Astrocyte (in vitro differentiated cells and primary cell): Measurements from ENCODE around the gene MRPL43. TPM values are rescaled to one million over a fixed set of nuclear protein-coding genes. Genes with fewer than 3 reads are reported as not detected.
A peak's percentile ranks its signal among the peaks of the same experiment; 100 is the strongest.

Source experiments
- DNase-seq: peaks from one replicate; pipeline ENCODE4 v3.0.0-alpha.2; 2010; ENCODE audit warnings: low read depth
- FAIRE-seq: peaks from 2 replicates; lab custom pipeline; 2011; peaks lifted over from hg19 to GRCh38; lab: Jason Lieb, UNC
- H2AFZ ChIP-seq: 2 replicates; pipeline ENCODE4 v1.6.0; 2012; ENCODE audit warnings: low read depth, low read length, inconsistent platforms
- H3K27ac ChIP-seq: 2 replicates; pipeline ENCODE4 v1.5.1; 2011; ENCODE audit warnings: low read depth, low read length, inconsistent platforms
- H3K27me3 ChIP-seq: 2 replicates; pipeline ENCODE4 v1.6.0; 2011; ENCODE audit warnings: low read length, inconsistent platforms; ENCODE audit not compliant: insufficient read depth
- H3K36me3 ChIP-seq: 2 replicates; pipeline ENCODE4 v1.5.1; 2011; ENCODE audit warnings: low read length, inconsistent platforms; ENCODE audit not compliant: insufficient read depth
- H3K4me1 ChIP-seq: 2 replicates; pipeline ENCODE4 v1.5.1; 2011; ENCODE audit warnings: low read length, inconsistent platforms; ENCODE audit not compliant: insufficient read depth
- H3K4me2 ChIP-seq: 2 replicates; pipeline ENCODE4 v1.6.0; 2012; ENCODE audit warnings: low read length, inconsistent platforms
- H3K4me3 ChIP-seq: 2 replicates; pipeline ENCODE4 v1.5.1; 2011; ENCODE audit warnings: low read depth, mild to moderate bottlenecking, low read length, inconsistent platforms; ENCODE audit not compliant: insufficient read depth
- H3K79me2 ChIP-seq: 2 replicates; pipeline ENCODE4 v1.6.0; 2012; ENCODE audit warnings: mild to moderate bottlenecking, low read length, inconsistent platforms; ENCODE audit not compliant: insufficient read depth
- H3K9ac ChIP-seq: 2 replicates; pipeline ENCODE4 v1.6.0; 2012; ENCODE audit warnings: mild to moderate bottlenecking, low read length, inconsistent platforms
- H3K9me3 ChIP-seq: 2 replicates; pipeline ENCODE4 v1.5.1; 2012; ENCODE audit warnings: low read depth, mild to moderate bottlenecking, low read length, inconsistent platforms; ENCODE audit not compliant: insufficient read depth
- H4K20me1 ChIP-seq: 2 replicates; pipeline ENCODE4 v1.6.0; 2012; ENCODE audit warnings: low read length, inconsistent platforms; ENCODE audit not compliant: insufficient read depth
- H3K27ac Mint-ChIP-seq: one replicate; pipeline ENCODE4 v1.8.0; 2021; ENCODE audit warnings: mild to moderate bottlenecking, mixed read lengths; ENCODE audit not compliant: unreplicated experiment
- H3K27me3 Mint-ChIP-seq: one replicate; pipeline ENCODE4 v1.8.0; 2021; ENCODE audit warnings: low read depth, mixed read lengths; ENCODE audit not compliant: unreplicated experiment
- H3K36me3 Mint-ChIP-seq: one replicate; pipeline ENCODE4 v1.8.0; 2021; ENCODE audit warnings: low read depth, mixed read lengths; ENCODE audit not compliant: unreplicated experiment
- H3K4me1 Mint-ChIP-seq: one replicate; pipeline ENCODE4 v1.8.0; 2021; ENCODE audit warnings: low read depth, mixed read lengths; ENCODE audit not compliant: unreplicated experiment
- H3K4me3 Mint-ChIP-seq: one replicate; pipeline ENCODE4 v1.8.0; 2021; ENCODE audit warnings: mild to moderate bottlenecking, moderate library complexity, mixed read lengths; ENCODE audit not compliant: unreplicated experiment
- H3K9me3 Mint-ChIP-seq: one replicate; pipeline ENCODE4 v1.8.0; 2021; ENCODE audit warnings: mild to moderate bottlenecking, mixed read lengths; ENCODE audit not compliant: unreplicated experiment
- EZH2 ChIP-seq: IDR thresholded peaks from 2 replicates; pipeline ENCODE4 v1.6.1; 2012; ENCODE audit warnings: mild to moderate bottlenecking, low read length, inconsistent platforms; ENCODE audit not compliant: insufficient read depth
- total RNA-seq: library from RNA; stranded (reverse); gene quantifications from 2 replicates; pipeline ENCODE4 v1.2.1, GENCODE V29; 2021
- TF ChIP-seq, protein P1 (sequence below): IDR thresholded peaks from 2 replicates; pipeline ENCODE4 v1.5.1; 2011; ENCODE audit warnings: low read depth, mild to moderate bottlenecking, inconsistent platforms, low read length, moderate library complexity; ENCODE audit not compliant: insufficient read depth

Gene MRPL43
- total RNA-seq, 1 donor from 2014 or later, result 61.3 TPM

DNA sequence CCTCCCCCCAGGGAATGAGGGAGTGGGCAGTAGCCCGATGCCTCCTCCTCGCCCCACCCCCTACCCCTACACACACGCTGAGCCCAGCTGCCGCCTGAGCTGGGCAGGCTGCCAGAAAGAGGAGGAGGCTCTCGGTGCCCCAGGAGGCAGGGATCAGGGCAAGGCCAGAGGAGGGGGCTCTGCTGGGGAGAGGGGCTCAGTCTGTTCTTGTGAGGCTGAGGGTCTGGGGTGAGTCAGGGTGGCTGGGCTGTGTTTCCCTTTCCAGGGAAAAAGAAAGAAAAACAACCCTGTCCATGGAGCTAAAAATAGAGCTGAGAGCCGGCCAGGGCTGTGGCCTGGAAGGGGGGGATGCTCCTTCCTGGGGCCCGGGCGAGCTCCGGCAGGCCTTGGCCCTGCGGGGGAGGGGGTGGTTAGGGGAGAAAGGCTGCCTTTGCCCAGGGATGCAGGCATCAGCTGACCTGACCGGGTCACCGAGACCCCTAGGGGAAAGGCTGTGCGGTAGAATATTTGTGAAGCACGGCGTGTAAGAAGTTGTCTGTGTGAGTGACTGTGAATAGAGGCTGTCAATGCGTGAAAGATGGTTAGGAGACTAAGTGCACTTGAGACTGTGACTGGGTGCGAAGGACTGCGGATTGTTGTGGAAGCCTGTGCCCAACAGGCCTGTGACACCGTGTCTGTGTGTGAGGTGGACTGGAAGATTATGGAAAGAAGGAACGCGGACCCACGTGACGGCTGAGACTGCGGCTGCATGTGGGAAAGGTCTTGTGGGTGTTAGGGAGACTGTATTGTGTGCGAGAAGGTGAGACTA is 11.1 kb upstream of the MRPL43 start:
- peak; percentile 74 for DNase-seq
- Mint-ChIP-seq H3K4me1 (peaks cover 13% of the 10 kb centered on the region), H3K27ac (peak overlapping the region; percentile 91), H3K36me3 (peaks cover 6% of the 10 kb centered on the region), H3K27me3 (no peaks in the 10 kb centered on the region), H3K9me3 (peaks cover 4% of the 10 kb centered on the region), H3K4me3 (peak overlapping the region; percentile 88)
- no peaks in the 10 kb centered on the region for H3K27me3 ChIP-seq
- peaks cover 6% of the 10 kb centered on the region for H3K36me3 ChIP-seq
- no peaks in the 10 kb centered on the region for H3K9me3 ChIP-seq
- H3K4me1 ChIP-seq, result peaks cover 36% of the 10 kb centered on the region
- H3K9ac ChIP-seq, result peak overlapping the region; percentile 94
- peak overlapping the region; percentile 94 for H3K27ac ChIP-seq
- TF ChIP-seq EZH2, result no peak
- TF ChIP-seq, protein P1, sequence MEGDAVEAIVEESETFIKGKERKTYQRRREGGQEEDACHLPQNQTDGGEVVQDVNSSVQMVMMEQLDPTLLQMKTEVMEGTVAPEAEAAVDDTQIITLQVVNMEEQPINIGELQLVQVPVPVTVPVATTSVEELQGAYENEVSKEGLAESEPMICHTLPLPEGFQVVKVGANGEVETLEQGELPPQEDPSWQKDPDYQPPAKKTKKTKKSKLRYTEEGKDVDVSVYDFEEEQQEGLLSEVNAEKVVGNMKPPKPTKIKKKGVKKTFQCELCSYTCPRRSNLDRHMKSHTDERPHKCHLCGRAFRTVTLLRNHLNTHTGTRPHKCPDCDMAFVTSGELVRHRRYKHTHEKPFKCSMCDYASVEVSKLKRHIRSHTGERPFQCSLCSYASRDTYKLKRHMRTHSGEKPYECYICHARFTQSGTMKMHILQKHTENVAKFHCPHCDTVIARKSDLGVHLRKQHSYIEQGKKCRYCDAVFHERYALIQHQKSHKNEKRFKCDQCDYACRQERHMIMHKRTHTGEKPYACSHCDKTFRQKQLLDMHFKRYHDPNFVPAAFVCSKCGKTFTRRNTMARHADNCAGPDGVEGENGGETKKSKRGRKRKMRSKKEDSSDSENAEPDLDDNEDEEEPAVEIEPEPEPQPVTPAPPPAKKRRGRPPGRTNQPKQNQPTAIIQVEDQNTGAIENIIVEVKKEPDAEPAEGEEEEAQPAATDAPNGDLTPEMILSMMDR, result no peak
- peak overlapping the region; percentile 82 for H2AFZ ChIP-seq
- no peak for FAIRE-seq
- peaks cover 42% of the 10 kb centered on the region for H3K79me2 ChIP-seq
- H3K4me2 ChIP-seq, result peak overlapping the region; percentile 93
- peak overlapping the region; percentile 89 for H3K4me3 ChIP-seq
- peaks cover 25% of the 10 kb centered on the region for H4K20me1 ChIP-seq

- DNase-seq (peak; percentile 37), FAIRE-seq (no peak)
- peak overlapping the region; percentile 94 for H3K9ac ChIP-seq
- Mint-ChIP-seq H3K9me3 (peaks cover 4% of the 10 kb centered on the region), H3K36me3 (peaks cover 6% of the 10 kb centered on the region), H3K27ac (peak overlapping the region; percentile 75), H3K27me3 (no peaks in the 10 kb centered on the region), H3K4me1 (peaks cover 13% of the 10 kb centered on the region), H3K4me3 (peak overlapping the region; percentile 91)
- H3K4me3 ChIP-seq, result peak overlapping the region; percentile 89
- peak overlapping the region; percentile 93 for H3K4me2 ChIP-seq
- H3K79me2 ChIP-seq, result peaks cover 34% of the 10 kb centered on the region
- peak overlapping the region; percentile 82 for H2AFZ ChIP-seq
- H3K9me3 ChIP-seq, result no peaks in the 10 kb centered on the region
- H3K27me3 ChIP-seq, result no peaks in the 10 kb centered on the region
- peaks cover 5% of the 10 kb centered on the region for H3K36me3 ChIP-seq
- H3K27ac ChIP-seq, result peak overlapping the region; percentile 94
- peaks cover 17% of the 10 kb centered on the region for H4K20me1 ChIP-seq
- TF ChIP-seq, protein P1, result peak; percentile 57
- TF ChIP-seq EZH2, result no peak
- peaks cover 36% of the 10 kb centered on the region for H3K4me1 ChIP-seq
These were observed 10.3 kb upstream of the MRPL43 start for GRCh38 chr10:100997360-100998182.
